ENCODE data around the gene FOXJ3. TPM values are rescaled to one million over a fixed set of nuclear protein-coding genes. Genes with fewer than 3 reads are reported as not detected.
A peak's percentile ranks its signal among the peaks of the same experiment; 100 is the strongest.

The FOXJ3 gene
- total RNA-seq, 2 experiments from 2014 or later = 39.3 to 41.9 TPM

- H3K4me3 Mint-ChIP-seq = no peak overlapping the region
- no peak overlapping the region for H3K27ac Mint-ChIP-seq
- H3K4me1 Mint-ChIP-seq = no peaks in the 10 kb centered on the region
- no peaks in the 10 kb centered on the region for H3K36me3 Mint-ChIP-seq
- CTCF ChIA-PET = no interaction called here
- no peaks in the 10 kb centered on the region for H3K9me3 Mint-ChIP-seq (ENCODE audit: low read depth)
- ATAC-seq (no peak), DNase-seq (no peak)
- no peaks in the 10 kb centered on the region for H3K27me3 Mint-ChIP-seq
Observed at GRCh38 chr1:42168763-42169162, 166.3 kb downstream of the FOXJ3 start.

DNA sequence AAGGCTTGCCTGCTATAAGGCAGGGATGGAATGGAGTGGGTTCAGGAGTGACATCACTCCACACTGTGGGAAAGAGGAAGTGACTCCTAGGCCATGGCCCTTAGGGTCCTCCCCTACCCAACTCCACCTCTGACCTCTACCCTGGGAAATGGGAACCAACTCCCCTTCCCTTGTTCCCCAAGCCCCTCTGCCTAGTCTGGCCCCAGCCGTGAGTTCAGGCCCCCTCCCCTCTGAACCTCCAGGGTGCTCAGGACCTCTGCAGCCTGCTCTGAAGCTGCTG, 166.7 kb downstream of the FOXJ3 start:
- Mint-ChIP-seq H3K27ac (no peak overlapping the region), H3K4me1 (no peaks in the 10 kb centered on the region), H3K9me3 (ENCODE audit: low read depth) (no peaks in the 10 kb centered on the region), H3K27me3 (no peaks in the 10 kb centered on the region), H3K36me3 (no peaks in the 10 kb centered on the region), H3K4me3 (no peak overlapping the region)
- CTCF ChIA-PET = no interaction called here
- DNase-seq (no peak), ATAC-seq (no peak)

GRCh38 chr1:42167611-42168390, 167.2 kb downstream of the FOXJ3 start:
- no peak for ATAC-seq
- Mint-ChIP-seq H3K4me1 (no peaks in the 10 kb centered on the region), H3K36me3 (no peaks in the 10 kb centered on the region), H3K9me3 (ENCODE audit: low read depth) (no peaks in the 10 kb centered on the region), H3K27me3 (no peaks in the 10 kb centered on the region), H3K27ac (no peak overlapping the region), H3K4me3 (no peak overlapping the region)
- CTCF ChIA-PET = no interaction called here
- DNase-seq = no peak

- Mint-ChIP-seq H3K4me1 (peaks cover 4% of the 10 kb centered on the region), H3K9me3 (ENCODE audit: low read depth) (peaks cover 3% of the 10 kb centered on the region), H3K27ac (no peak overlapping the region), H3K27me3 (peaks cover 2% of the 10 kb centered on the region), H3K4me3 (no peak overlapping the region), H3K36me3 (peaks cover 1% of the 10 kb centered on the region)
- DNase-seq (no peak), ATAC-seq (no peak)
- CTCF ChIA-PET = interaction anchor here (0.9 kb wide), 1 partner anchor 8 kb away, joined by 3 read pairs; no protein-coding TSS in a partner anchor
Observed at GRCh38 chr1:42165511-42166210, 169.4 kb downstream of the FOXJ3 start.

GRCh38 chr1:42164551-42165420, 170.2 kb downstream of the FOXJ3 start, which contains the start of gene GUCA2A:
GUCA2A (minus strand) TSS chr1:42164745; CDS start chr1:42164712, 33 bp downstream.
- ATAC-seq = no peak
- H3K27me3 Mint-ChIP-seq = peaks cover 7% of the 10 kb centered on the region

DNA sequence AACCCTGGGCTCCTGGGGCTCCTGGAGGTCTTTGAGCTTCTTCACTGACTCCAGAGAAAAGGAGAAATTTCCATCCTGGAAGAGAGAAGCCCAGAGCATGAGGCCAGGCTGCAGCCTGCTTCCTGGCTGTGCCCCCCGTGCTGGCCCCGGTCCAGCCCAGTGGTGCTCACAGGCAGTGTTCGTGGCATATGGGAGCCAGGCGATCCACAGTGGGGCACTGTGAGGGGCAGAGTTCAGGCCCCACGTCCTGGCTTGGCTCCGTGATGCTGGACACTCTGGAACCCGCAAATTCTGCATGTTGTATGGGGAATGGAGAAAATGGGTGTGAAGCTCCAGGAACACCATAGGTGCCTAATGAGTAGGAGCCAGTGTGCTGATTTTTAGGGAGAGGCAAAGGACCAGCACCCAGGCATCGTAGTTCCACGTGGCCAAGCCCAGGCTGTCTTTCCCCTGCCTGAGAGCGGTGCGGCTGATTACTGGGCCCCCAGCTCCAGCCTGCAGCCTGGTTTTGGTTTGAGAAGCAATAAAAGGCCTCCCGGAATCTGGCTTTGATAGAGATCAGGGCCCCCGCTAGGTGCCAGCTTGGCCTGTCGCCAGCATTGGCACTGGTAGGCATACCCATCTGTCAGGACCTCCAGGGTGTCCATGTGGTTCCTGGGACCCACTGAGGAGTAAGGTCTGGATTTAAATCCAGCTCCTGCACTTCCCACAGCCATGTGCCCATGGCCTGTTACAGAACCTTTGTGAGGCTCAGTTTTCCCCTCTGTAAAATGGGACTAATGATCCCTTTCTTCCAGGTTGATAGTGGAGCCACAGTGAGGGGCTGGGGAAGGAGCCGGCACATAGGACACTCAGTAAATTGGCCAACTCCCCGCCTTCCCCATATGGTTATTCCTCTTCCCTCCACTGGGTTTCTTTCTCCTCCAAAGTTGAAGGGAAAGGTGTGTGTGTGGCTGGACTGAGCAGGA, 171.2 kb downstream of the FOXJ3 start:
- H3K4me1 Mint-ChIP-seq = peaks cover 4% of the 10 kb centered on the region
- H3K4me3 Mint-ChIP-seq = no peak overlapping the region
- peaks cover 12% of the 10 kb centered on the region for H3K27me3 Mint-ChIP-seq
- no peak for DNase-seq
- CTCF ChIA-PET = interaction anchor here (1.2 to 4.1 kb wide), 2 partner anchors 10 kb away, joined by 4 to 24 read pairs; no protein-coding TSS in a partner anchor
- H3K27ac Mint-ChIP-seq = no peak overlapping the region
- peaks cover 6% of the 10 kb centered on the region for H3K9me3 Mint-ChIP-seq (ENCODE audit: low read depth)
- H3K36me3 Mint-ChIP-seq = peaks cover 2% of the 10 kb centered on the region
- no peak for ATAC-seq

More at GRCh38 chr1:42164551-42165420, 170.2 kb downstream of the FOXJ3 start, which contains the start of gene GUCA2A:
- CTCF ChIA-PET = interaction anchor here (0.9 to 1.2 kb wide), 2 partner anchors 9 kb away, joined by 3 to 4 read pairs; no protein-coding TSS in a partner anchor
- H3K4me3 Mint-ChIP-seq = no peak within 1 kb of the TSS
- no peak for DNase-seq
- H3K36me3 Mint-ChIP-seq = peaks cover 2% of the 10 kb centered on the region
- peaks cover 6% of the 10 kb centered on the region for H3K9me3 Mint-ChIP-seq (ENCODE audit: low read depth)
- no peak within 1 kb of the TSS for H3K27ac Mint-ChIP-seq
- H3K4me1 Mint-ChIP-seq = peaks cover 4% of the 10 kb centered on the region

DNA sequence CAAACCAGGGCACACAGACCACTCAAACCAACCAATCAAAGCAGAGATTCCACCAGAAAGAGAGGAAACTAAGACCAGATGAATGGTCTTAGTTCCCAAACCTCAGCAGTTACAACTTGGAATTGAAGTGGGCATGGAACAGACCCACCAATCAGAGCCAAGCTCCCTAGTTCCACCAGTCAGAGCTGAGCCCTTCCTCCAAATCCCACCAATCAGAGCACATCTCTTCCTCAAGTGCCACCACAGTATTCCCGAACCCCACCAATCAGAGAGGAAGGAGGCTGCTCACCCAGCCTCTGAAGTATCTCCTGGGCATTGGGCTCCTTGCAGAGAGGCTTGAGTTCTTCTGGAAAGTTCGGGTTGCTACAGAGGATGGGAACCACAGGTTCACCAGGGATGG, 171.9 kb downstream of the FOXJ3 start:
- peaks cover 12% of the 10 kb centered on the region for H3K27me3 Mint-ChIP-seq
- H3K27ac Mint-ChIP-seq = no peak overlapping the region
- H3K4me1 Mint-ChIP-seq = peaks cover 5% of the 10 kb centered on the region
- H3K36me3 Mint-ChIP-seq = peaks cover 2% of the 10 kb centered on the region
- CTCF ChIA-PET = interaction anchor here (4.1 kb wide), 1 partner anchor 11 kb away, joined by 24 read pairs; no protein-coding TSS in a partner anchor
- peaks cover 6% of the 10 kb centered on the region for H3K9me3 Mint-ChIP-seq (ENCODE audit: low read depth)
- no peak for DNase-seq
- ATAC-seq = no peak
- no peak overlapping the region for H3K4me3 Mint-ChIP-seq

DNA sequence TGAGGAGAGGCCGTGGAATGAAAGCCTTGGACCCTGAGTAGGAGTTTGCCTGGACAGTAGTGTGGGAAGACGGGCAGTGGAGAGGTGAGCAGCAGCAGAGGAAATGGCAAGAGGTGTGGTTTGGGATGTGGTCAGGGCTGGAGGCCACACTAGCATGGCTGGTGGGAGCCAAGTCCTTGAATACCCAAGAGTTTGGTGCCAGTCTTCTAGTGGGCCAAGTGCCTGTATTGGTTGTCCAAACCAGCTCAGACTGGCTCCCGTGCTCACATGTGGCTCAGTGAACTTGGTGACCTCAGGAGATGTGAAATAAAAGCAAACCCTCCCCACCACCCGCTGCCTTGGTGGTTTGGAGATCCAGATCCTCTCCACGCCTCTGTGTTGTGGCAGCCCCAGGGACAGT, 172.9 kb downstream of the FOXJ3 start:
- ATAC-seq (no peak), DNase-seq (no peak)
- Mint-ChIP-seq H3K36me3 (peaks cover 2% of the 10 kb centered on the region), H3K4me1 (peaks cover 12% of the 10 kb centered on the region), H3K27me3 (peaks cover 12% of the 10 kb centered on the region), H3K9me3 (ENCODE audit: low read depth) (peaks cover 6% of the 10 kb centered on the region), H3K27ac (no peak overlapping the region), H3K4me3 (no peak overlapping the region)
- CTCF ChIA-PET = interaction anchor here (4.1 kb wide), 1 partner anchor 12 kb away, joined by 24 read pairs; no protein-coding TSS in a partner anchor

DNA sequence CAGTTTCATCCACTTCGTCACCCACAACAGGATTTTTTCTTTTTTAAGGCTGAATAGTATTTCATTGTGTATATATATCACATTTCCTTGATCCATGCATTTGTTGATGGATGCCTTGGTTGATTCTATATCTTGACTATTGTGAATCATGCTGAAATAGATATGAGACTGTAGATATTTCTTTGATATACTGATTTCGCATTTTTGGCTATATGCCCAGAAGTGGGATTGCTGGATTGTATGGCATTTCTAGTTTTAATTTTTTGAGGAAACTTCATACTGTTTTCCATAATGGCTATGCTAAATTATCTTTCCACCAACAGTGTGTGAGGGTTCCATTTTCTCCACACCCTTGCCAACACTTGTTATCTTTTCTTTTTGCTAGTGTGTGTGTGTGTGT, 176.8 kb downstream of the FOXJ3 start:
- Mint-ChIP-seq H3K4me3 (no peak overlapping the region), H3K4me1 (peaks cover 12% of the 10 kb centered on the region), H3K27ac (no peak overlapping the region), H3K9me3 (ENCODE audit: low read depth) (peaks cover 6% of the 10 kb centered on the region), H3K36me3 (peaks cover 2% of the 10 kb centered on the region), H3K27me3 (peaks cover 12% of the 10 kb centered on the region)
- ATAC-seq = no peak
- CTCF ChIA-PET = interaction anchor here (1.5 kb wide), 1 partner anchor 15 kb away, joined by 6 read pairs; no protein-coding TSS in a partner anchor
- no peak for DNase-seq

DNA sequence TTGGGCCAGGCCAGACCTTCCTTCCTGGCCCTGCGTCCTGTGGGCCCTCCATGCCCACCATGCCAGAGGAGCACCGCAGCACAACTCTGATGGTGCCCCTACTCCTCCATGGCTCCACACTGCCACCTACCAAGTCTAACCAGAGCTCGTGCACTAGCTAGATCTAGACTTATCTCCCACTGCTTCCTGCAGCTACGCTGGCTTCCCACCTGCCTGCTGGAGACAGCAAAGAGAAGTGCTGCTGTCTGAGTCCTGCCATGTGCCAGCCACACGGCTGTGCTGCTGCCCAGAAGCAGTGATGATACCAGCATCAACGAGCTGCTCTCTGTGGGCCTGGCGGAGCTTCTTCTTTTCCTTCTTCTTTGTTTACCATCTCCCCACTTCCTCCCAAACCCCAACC, 177.4 kb downstream of the FOXJ3 start:
- ATAC-seq (peak; percentile 42), DNase-seq (no peak)
- CTCF ChIA-PET = interaction anchor here (0.9 to 1.5 kb wide), 2 partner anchors 10 to 15 kb away, joined by 3 to 6 read pairs; no protein-coding TSS in a partner anchor
- Mint-ChIP-seq H3K27me3 (peaks cover 12% of the 10 kb centered on the region), H3K4me1 (peaks cover 12% of the 10 kb centered on the region), H3K4me3 (no peak overlapping the region), H3K27ac (no peak overlapping the region), H3K9me3 (ENCODE audit: low read depth) (peaks cover 6% of the 10 kb centered on the region), H3K36me3 (peaks cover 2% of the 10 kb centered on the region)

- CTCF ChIA-PET = interaction anchor here (1.2 to 2.0 kb wide), 2 partner anchors 8 to 18 kb away, joined by 4 to 6 read pairs; no protein-coding TSS in a partner anchor
- Mint-ChIP-seq H3K27ac (no peak overlapping the region), H3K4me3 (no peak overlapping the region), H3K27me3 (peaks cover 9% of the 10 kb centered on the region), H3K36me3 (no peaks in the 10 kb centered on the region), H3K4me1 (peaks cover 7% of the 10 kb centered on the region), H3K9me3 (ENCODE audit: low read depth) (peaks cover 2% of the 10 kb centered on the region)
- no peak for DNase-seq
- ATAC-seq = no peak
Observed at GRCh38 chr1:42155362-42155761, 179.7 kb downstream of the FOXJ3 start.

GRCh38 chr1:42154685-42155084, 180.3 kb downstream of the FOXJ3 start:
- Mint-ChIP-seq H3K4me1 (peaks cover 7% of the 10 kb centered on the region), H3K36me3 (no peaks in the 10 kb centered on the region), H3K4me3 (no peak overlapping the region), H3K27me3 (peaks cover 9% of the 10 kb centered on the region), H3K27ac (no peak overlapping the region), H3K9me3 (ENCODE audit: low read depth) (no peaks in the 10 kb centered on the region)
- ATAC-seq (no peak), DNase-seq (no peak)
- CTCF ChIA-PET = interaction anchor here (0.5 to 2.0 kb wide), 2 partner anchors 19 to 156 kb away, joined by 4 to 6 read pairs; no protein-coding TSS in a partner anchor
